ENCODE measurements around the gene NRSN1. TPM values are rescaled to one million over a fixed set of nuclear protein-coding genes. Genes with fewer than 3 reads are reported as not detected.

The NRSN1 gene
- total and polyA plus RNA-seq, 2 of the 13 experiments (the other 11 are each of a cell fraction or from before 2014, with no cell fraction given) = not detected

DNA sequence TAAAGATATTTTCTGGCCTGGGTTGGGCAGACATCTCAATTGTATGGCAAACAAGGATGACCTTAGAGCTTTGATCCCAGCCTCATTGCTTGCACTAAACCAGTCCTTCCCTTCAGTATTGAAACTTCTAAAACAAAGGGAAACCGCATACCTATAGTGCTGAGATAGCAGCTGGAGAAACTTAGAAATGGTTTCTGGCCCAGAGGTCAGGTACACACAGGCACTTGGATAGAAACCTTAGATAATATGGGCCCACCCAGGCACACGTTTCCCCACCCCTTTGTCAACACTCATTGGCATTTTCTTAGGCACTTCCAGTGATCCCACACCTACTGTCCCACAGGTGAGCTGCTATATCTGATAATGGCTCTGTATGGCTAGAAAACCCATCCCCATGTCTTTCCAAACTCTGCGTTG is 22.1 kb downstream of the NRSN1 start (continued):
- TF ChIP-seq, protein P1, sequence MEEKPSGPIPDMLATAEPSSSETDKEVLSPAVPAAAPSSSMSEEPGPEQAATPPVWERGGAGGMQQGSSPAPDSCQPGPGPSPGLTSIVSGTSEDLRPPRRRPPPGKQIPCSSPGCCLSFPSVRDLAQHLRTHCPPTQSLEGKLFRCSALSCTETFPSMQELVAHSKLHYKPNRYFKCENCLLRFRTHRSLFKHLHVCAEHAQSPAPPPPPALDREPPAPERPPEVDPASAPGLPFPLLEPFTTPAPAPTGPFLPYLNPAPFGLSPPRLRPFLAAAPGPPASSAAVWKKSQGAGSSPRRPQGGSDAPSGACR (CRISPR knock-in tag; IDR thresholded peaks at IDR 0.05) = peak; percentile 49; the same call in 1 of the 2 replicates
- TF ChIP-seq ZNF333 (CRISPR knock-in tag; IDR thresholded peaks at IDR 0.05; ENCODE audit: borderline replicate concordance) (no peak), ZNF331 (CRISPR knock-in tag; IDR thresholded peaks at IDR 0.05) (peak; percentile 79), SATB2 (CRISPR knock-in tag; IDR thresholded peaks at IDR 0.05) (no peak), NFIB (CRISPR knock-in tag; IDR thresholded peaks at IDR 0.05; ENCODE audit: borderline replicate concordance) (no peak), ZFP36L1 (CRISPR knock-in tag; IDR thresholded peaks at IDR 0.05) (no peak), ZNF782 (CRISPR knock-in tag; IDR thresholded peaks at IDR 0.05; ENCODE audit: borderline replicate concordance) (peak; percentile 59; the same call in 1 of the 2 replicates), ZNF850 (CRISPR knock-in tag; conservative IDR thresholded peaks at IDR 0.05) (no peak), HDAC1 (CRISPR knock-in tag; IDR thresholded peaks at IDR 0.05) (peak; percentile 63; the same call in 1 of the 2 replicates), ZSCAN20 (CRISPR knock-in tag; IDR thresholded peaks at IDR 0.05; ENCODE audit: borderline replicate concordance) (0 out of 2 replicates have a peak, but pooled peaks have one; percentile 40), MAZ (IDR thresholded peaks at IDR 0.05; ENCODE audit: borderline replicate concordance, low read depth, low read length) (no peak), MAZ (CRISPR knock-in tag; IDR thresholded peaks at IDR 0.05; ENCODE audit: low read depth) (no peak), DPF2 (CRISPR knock-in tag; IDR thresholded peaks at IDR 0.05; ENCODE audit: borderline replicate concordance, low read depth) (peak; percentile 79), ZNF446 (CRISPR knock-in tag; IDR thresholded peaks at IDR 0.05) (no peak), ZNF816 (CRISPR knock-in tag; IDR thresholded peaks at IDR 0.05; ENCODE audit: borderline replicate concordance) (no peak), RCOR2 (CRISPR knock-in tag; IDR thresholded peaks at IDR 0.05) (peak; percentile 90), RFXAP (CRISPR knock-in tag; IDR thresholded peaks at IDR 0.05; ENCODE audit: borderline replicate concordance) (peak; percentile 65; the same call in 1 of the 2 replicates), ZNF317 (CRISPR knock-in tag; IDR thresholded peaks at IDR 0.05) (no peak), KLF12 (CRISPR knock-in tag; IDR thresholded peaks at IDR 0.05; ENCODE audit: borderline replicate concordance) (0 out of 2 replicates have a peak, but pooled peaks have one; percentile 45), FOSL2 (CRISPR knock-in tag; IDR thresholded peaks at IDR 0.05) (peak; percentile 46), FOXK2 (IDR thresholded peaks at IDR 0.05) (peak; percentile 13; the same call in 1 of the 2 replicates), HMG20A (CRISPR knock-in tag; IDR thresholded peaks at IDR 0.05; ENCODE audit: borderline replicate concordance) (peak; percentile 94), AFF4 (CRISPR knock-in tag; IDR thresholded peaks at IDR 0.05) (peak; percentile 10; the same call in 1 of the 2 replicates), ZFP90 (CRISPR knock-in tag; IDR thresholded peaks at IDR 0.05; ENCODE audit: borderline replicate concordance) (0 out of 2 replicates have a peak, but pooled peaks have one; percentile 57), IRF2 (CRISPR knock-in tag; IDR thresholded peaks at IDR 0.05) (peak; percentile 73; the same call in 1 of the 2 replicates), ETV6 (CRISPR knock-in tag; conservative IDR thresholded peaks at IDR 0.05) (no peak; the same call in 1 of the 2 replicates)
- TF ChIP-seq, protein P2, sequence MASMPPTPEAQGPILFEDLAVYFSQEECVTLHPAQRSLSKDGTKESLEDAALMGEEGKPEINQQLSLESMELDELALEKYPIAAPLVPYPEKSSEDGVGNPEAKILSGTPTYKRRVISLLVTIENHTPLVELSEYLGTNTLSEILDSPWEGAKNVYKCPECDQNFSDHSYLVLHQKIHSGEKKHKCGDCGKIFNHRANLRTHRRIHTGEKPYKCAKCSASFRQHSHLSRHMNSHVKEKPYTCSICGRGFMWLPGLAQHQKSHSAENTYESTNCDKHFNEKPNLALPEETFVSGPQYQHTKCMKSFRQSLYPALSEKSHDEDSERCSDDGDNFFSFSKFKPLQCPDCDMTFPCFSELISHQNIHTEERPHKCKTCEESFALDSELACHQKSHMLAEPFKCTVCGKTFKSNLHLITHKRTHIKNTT (CRISPR knock-in tag; IDR thresholded peaks at IDR 0.05) = no peak
